Neutrophil (primary cell): ENCODE data around the gene PSMC5.
A peak's percentile ranks its signal among the peaks of the same experiment; 100 is the strongest.

ENCODE experiments used
- H3K27ac ChIP-seq: fragments of 200-600 bp; sonication (generic); 2 replicates; pipeline ENCODE4 v1.5.1; 2016; ENCODE audit warnings: mild to moderate bottlenecking, moderate library complexity
- H3K27me3 ChIP-seq: fragments of 200-600 bp; sonication (generic); 2 replicates; pipeline ENCODE4 v1.6.0; 2016; ENCODE audit warnings: mild to moderate bottlenecking
- H3K36me3 ChIP-seq: fragments of 200-600 bp; sonication (generic); 2 replicates; pipeline ENCODE4 v1.5.1; 2017
- H3K4me1 ChIP-seq, 2 experiments: fragments of 200-600 bp in 1 of 2; sonication (generic) in 1 of 2; 1 replicate in 1 of 2; 2 replicates in 1 of 2; pipeline versions ENCODE4 v1.5.1 to v1.6.1; 2013 to 2016; ENCODE audit warnings: low read depth in 1 of 2, low read length in 1 of 2, mild to moderate bottlenecking in 1 of 2, moderate library complexity in 1 of 2; ENCODE audit not compliant: control insufficient read depth in 1 of 2, insufficient read depth in 1 of 2
- H3K4me3 ChIP-seq, 2 experiments: fragments of 200-600 bp in 1 of 2; sonication (generic) in 1 of 2; 1 replicate in 1 of 2; 2 replicates in 1 of 2; pipeline ENCODE4 v1.5.1; 2013 to 2016; ENCODE audit warnings: low read depth in 1 of 2, low read length in 1 of 2, mild to moderate bottlenecking in 1 of 2, moderate library complexity in 1 of 2
- H3K9me3 ChIP-seq: fragments of 200-600 bp; sonication (generic); 2 replicates; pipeline ENCODE4 v1.5.1; 2016
- CTCF ChIP-seq: fragments of 200-600 bp; sonication (generic); IDR thresholded peaks from 2 replicates; pipeline ENCODE4 v1.5.1; 2016; ENCODE audit warnings: antibody characterized with exemption

The PSMC5 gene

GRCh38 chr17:63822537-63822936 is 4.7 kb upstream of the PSMC5 start:
- Histone ChIP-seq H3K9me3 (no peaks in the 10 kb centered on the region), H3K36me3 (peaks cover 71% of the 10 kb centered on the region), H3K27me3 (no peaks in the 10 kb centered on the region), H3K4me1 (peaks cover 42 to 50% of the 10 kb centered on the region in 2 experiments), H3K4me3 (no peak overlapping the region), H3K27ac (peak overlapping the region; percentile 67)
- TF ChIP-seq CTCF: no peak

- H3K36me3 ChIP-seq: peaks cover 59% of the 10 kb centered on the region
- no peaks in the 10 kb centered on the region for H3K27me3 ChIP-seq
- no peaks in the 10 kb centered on the region for H3K9me3 ChIP-seq
- H3K4me1 ChIP-seq: peaks cover 54 to 60% of the 10 kb centered on the region in 2 experiments
- no peak overlapping the region for H3K27ac ChIP-seq
- no peak overlapping the region for H3K4me3 ChIP-seq
- TF ChIP-seq CTCF: no peak
Measured at GRCh38 chr17:63823659-63824331, 3.4 kb upstream of the PSMC5 start.

- Histone ChIP-seq H3K4me3 (no peak overlapping the region), H3K27me3 (no peaks in the 10 kb centered on the region), H3K36me3 (peaks cover 57% of the 10 kb centered on the region), H3K4me1 (peaks cover 51 to 55% of the 10 kb centered on the region in 2 experiments), H3K27ac (peak overlapping the region; percentile 31), H3K9me3 (no peaks in the 10 kb centered on the region)
- TF ChIP-seq CTCF: no peak
Measured at GRCh38 chr17:63824362-63824761, 2.9 kb upstream of the PSMC5 start.

GRCh38 chr17:63826468-63827001 is 696 bp upstream of the PSMC5 start:
- Histone ChIP-seq H3K4me1 (peaks cover 29 to 39% of the 10 kb centered on the region in 2 experiments), H3K36me3 (peaks cover 57% of the 10 kb centered on the region)

GRCh38 chr17:63827801-63828221 is 580 bp downstream of the PSMC5 start:
- H3K9me3 ChIP-seq: no peaks in the 10 kb centered on the region
- H3K4me3 ChIP-seq: peak overlapping the region; percentile 96
- TF ChIP-seq CTCF: no peak
- peaks cover 57% of the 10 kb centered on the region for H3K36me3 ChIP-seq
- peaks cover 25 to 36% of the 10 kb centered on the region in 2 experiments for H3K4me1 ChIP-seq
- no peaks in the 10 kb centered on the region for H3K27me3 ChIP-seq
- peak overlapping the region; percentile 92 for H3K27ac ChIP-seq

More at GRCh38 chr17:63826468-63827001, 696 bp upstream of the PSMC5 start:
- no peaks in the 10 kb centered on the region for H3K27me3 ChIP-seq
- peak overlapping the region; percentile 96 for H3K4me3 ChIP-seq
- H3K27ac ChIP-seq: peak overlapping the region; percentile 92
- H3K9me3 ChIP-seq: no peaks in the 10 kb centered on the region
- TF ChIP-seq CTCF: no peak
